GM06990 (cell line): ENCODE measurements around the gene ELAVL3.
A peak's percentile ranks its signal among the peaks of the same experiment; 100 is the strongest.
"Not testable (repeated sequence)": the region's sequence is repeated elsewhere in the genome, so short reads cannot be mapped to it uniquely, and the experiment has no call there.

Source experiments
- DNase-seq: peaks from one replicate; pipeline ENCODE4 v3.0.0-alpha.2; 2011; ENCODE audit not compliant: insufficient read length; ENCODE audit errors: extremely low read depth
- H3K27me3 ChIP-seq: replicated peaks from 2 replicates; pipeline ENCODE4 v1.6.0; 2011; ENCODE audit warnings: low read length; ENCODE audit not compliant: control insufficient read depth, insufficient read depth
- H3K36me3 ChIP-seq: 2 replicates; pipeline ENCODE4 v1.5.1; 2011; ENCODE audit warnings: low read length; ENCODE audit not compliant: control insufficient read depth, insufficient read depth
- H3K4me3 ChIP-seq: replicated peaks from 2 replicates; pipeline ENCODE4 v1.5.1; 2011; ENCODE audit warnings: low read depth, mild to moderate bottlenecking, control low read depth, low read length
- CTCF ChIP-seq: IDR thresholded peaks from 2 replicates; pipeline ENCODE4 v1.5.1; 2011; ENCODE audit warnings: low read length, control low read depth, mild to moderate bottlenecking, inconsistent platforms; ENCODE audit not compliant: insufficient read depth, poor library complexity, severe bottlenecking

Gene ELAVL3

GRCh38 chr19:11458236-11458900, 22.5 kb downstream of the ELAVL3 start:
- Histone ChIP-seq H3K27me3 (no peaks in the 10 kb centered on the region), H3K36me3 (no peaks in the 10 kb centered on the region; the same call in 1 of the 2 replicates), H3K4me3 (no peak overlapping the region)
- DNase-seq: no peak
- TF ChIP-seq CTCF: no peak

GRCh38 chr19:11457831-11458230, 23.0 kb downstream of the ELAVL3 start:
- no peak for TF ChIP-seq CTCF
- H3K4me3 ChIP-seq: no peak overlapping the region
- no peaks in the 10 kb centered on the region; the same call in 1 of the 2 replicates for H3K36me3 ChIP-seq
- no peaks in the 10 kb centered on the region for H3K27me3 ChIP-seq
- DNase-seq: no peak

- Histone ChIP-seq H3K36me3 (no peaks in the 10 kb centered on the region; the same call in 1 of the 2 replicates), H3K4me3 (no peak overlapping the region), H3K27me3 (no peaks in the 10 kb centered on the region)
- no peak for DNase-seq
- TF ChIP-seq CTCF: no peak
Measured at GRCh38 chr19:11457115-11457514, 23.7 kb downstream of the ELAVL3 start.

DNA sequence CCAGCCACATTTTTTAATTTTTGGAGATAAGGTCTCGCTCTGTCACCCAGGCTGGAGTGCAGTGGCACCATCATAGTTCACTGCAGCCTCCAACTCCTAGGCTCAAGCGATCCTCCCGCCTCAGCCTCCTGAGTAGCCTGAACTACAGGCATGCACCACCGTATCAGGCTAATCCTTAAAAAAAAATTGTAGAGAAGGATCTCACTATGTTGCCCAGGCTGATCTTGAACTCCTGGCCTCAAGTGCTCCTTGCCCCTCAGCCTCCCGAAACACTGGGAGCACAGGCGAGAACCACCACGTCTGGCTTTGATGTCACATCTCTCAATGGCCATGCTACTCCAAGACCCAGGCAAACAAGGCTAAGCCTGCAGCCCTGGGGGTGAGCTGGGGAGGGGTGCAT, 24.2 kb downstream of the ELAVL3 start:
- no peaks in the 10 kb centered on the region; the same call in 1 of the 2 replicates for H3K36me3 ChIP-seq
- no peak overlapping the region for H3K4me3 ChIP-seq
- TF ChIP-seq CTCF: no peak
- no peaks in the 10 kb centered on the region for H3K27me3 ChIP-seq
- DNase-seq: no peak

DNA sequence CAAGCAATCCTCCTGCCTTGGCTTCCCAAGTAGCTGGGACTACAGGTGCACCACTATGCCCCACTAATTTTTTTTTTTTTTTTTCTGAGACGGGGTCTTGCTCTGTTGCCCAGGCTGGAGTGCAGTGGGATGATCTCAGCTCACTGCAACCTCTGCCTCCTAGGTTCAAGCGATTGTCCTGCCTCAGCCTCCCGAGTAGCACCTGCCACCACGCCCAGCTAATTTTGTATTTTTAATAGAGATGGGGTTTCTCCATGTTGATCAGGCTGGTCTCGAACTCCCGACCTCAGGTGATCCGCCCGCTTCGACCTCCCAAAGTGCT, 25.7 kb downstream of the ELAVL3 start:
- not testable (repeated sequence) for H3K4me3 ChIP-seq, H3K36me3 ChIP-seq, H3K27me3 ChIP-seq, DNase-seq

DNA sequence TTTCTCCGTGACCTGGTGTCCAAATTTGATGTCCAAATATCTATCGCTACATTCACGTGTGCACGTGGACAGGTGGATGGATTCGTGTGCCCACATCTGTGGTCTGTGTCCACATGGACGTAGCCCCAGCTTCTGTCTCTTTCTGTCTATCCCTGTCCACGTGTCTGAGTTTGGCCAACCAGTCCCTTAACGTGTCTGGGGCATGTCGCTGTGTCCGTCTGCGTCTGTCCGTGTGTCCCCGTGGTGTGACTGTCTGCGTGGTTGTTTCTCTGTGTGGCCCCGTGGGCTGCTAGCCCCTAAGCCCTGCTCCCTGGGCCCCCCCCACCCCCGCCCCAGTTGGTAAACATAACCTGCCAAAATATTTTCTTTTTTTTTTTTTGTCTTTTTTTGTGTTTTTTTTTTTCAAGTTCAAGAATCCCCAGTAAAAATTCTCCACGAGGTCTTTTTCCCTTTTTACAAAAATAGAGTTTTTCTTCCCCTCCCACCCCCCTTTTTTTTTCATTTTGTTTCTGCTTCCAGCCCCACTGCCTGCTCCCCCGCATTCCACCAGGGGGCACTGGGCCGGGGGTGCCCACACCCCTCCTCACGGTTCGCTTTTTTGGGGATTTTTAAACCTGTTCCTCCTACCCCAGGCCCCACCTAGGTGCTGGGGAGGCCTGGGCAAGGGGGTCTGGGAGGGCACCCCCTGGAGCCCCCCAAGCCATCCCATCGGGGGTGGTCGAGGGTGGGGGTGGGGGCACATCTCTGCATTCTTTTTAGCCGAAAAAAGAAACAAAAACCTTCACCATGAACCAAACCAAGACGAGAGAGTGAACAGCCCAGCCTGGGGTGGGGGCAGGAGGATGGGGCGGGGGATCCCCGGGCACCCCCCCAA, 27.1 kb downstream of the ELAVL3 start:
- peak; percentile 93 for TF ChIP-seq CTCF
- H3K36me3 ChIP-seq: peaks cover 7% of the 10 kb centered on the region
- DNase-seq: no peak
- H3K27me3 ChIP-seq: no peaks in the 10 kb centered on the region
- H3K4me3 ChIP-seq: peak overlapping the region; percentile 68
